GM23338 (cell line): Measurements from ENCODE around the gene SLC16A6. TPM values are rescaled to one million over a fixed set of nuclear protein-coding genes. Genes with fewer than 3 reads are reported as not detected.
"Not testable (repeated sequence)": the region's sequence is repeated elsewhere in the genome, so short reads cannot be mapped to it uniquely, and the experiment has no call there.

Experiments used
- ATAC-seq: fragments of 200-7000 bp; cut with Tn5 transposase; 3 replicates; pipeline ENCODE4 v1.9.1; 2020
- DNase-seq: peaks from one replicate; pipeline ENCODE4 v3.0.0-alpha.2; 2015; ENCODE audit warnings: low spot score
- H2AFZ ChIP-seq: fragments of 200-600 bp; sonication (generic); 2 replicates; pipeline ENCODE4 v1.8.0; 2016; ENCODE audit warnings: antibody characterized with exemption, mild to moderate bottlenecking, moderate library complexity
- H3F3A ChIP-seq: fragments of 200-600 bp; sonication (generic); replicated peaks from 2 replicates; pipeline ENCODE4 v1.8.0; 2017; ENCODE audit warnings: antibody characterized with exemption, mixed run types, low read depth
- H3K27ac ChIP-seq: fragments of 200-600 bp; sonication (generic); 2 replicates; pipeline ENCODE4 v1.6.1; 2016; ENCODE audit warnings: low read depth
- H3K27me3 ChIP-seq: fragments of 200-600 bp; sonication (generic); 2 replicates; pipeline ENCODE4 v1.8.0; 2016; ENCODE audit warnings: mild to moderate bottlenecking, mixed run types, moderate library complexity; ENCODE audit not compliant: insufficient read depth
- H3K36me3 ChIP-seq: fragments of 200-600 bp; sonication (generic); 2 replicates; pipeline ENCODE4 v1.8.0; 2016; ENCODE audit warnings: mild to moderate bottlenecking; ENCODE audit not compliant: insufficient read depth
- H3K4me1 ChIP-seq: fragments of 200-600 bp; sonication (generic); 2 replicates; pipeline ENCODE4 v1.8.0; 2016; ENCODE audit warnings: mild to moderate bottlenecking, moderate library complexity; ENCODE audit not compliant: insufficient read depth
- H3K4me2 ChIP-seq: fragments of 200-600 bp; sonication (generic); 2 replicates; pipeline ENCODE4 v1.7.1; 2017; ENCODE audit warnings: mixed run types
- H3K4me3 ChIP-seq: fragments of 200-600 bp; sonication (generic); 2 replicates; pipeline ENCODE4 v1.6.1; 2016; ENCODE audit warnings: mixed run types
- H3K79me2 ChIP-seq: fragments of 200-600 bp; sonication (generic); replicated peaks from 2 replicates; pipeline ENCODE4 v1.8.0; 2017; ENCODE audit warnings: mild to moderate bottlenecking; ENCODE audit not compliant: insufficient read depth
- H3K9me2 ChIP-seq: fragments of 200-600 bp; sonication (generic); 2 replicates; pipeline ENCODE4 v1.8.0; 2017; ENCODE audit not compliant: insufficient read depth
- H4K20me1 ChIP-seq: fragments of 200-600 bp; sonication (generic); replicated peaks from 2 replicates; pipeline ENCODE4 v1.8.0; 2017; ENCODE audit warnings: mild to moderate bottlenecking; ENCODE audit not compliant: insufficient read depth
- H3K27ac Mint-ChIP-seq: 2 replicates; pipeline ENCODE4 v1.8.0; 2020; ENCODE audit warnings: inconsistent platforms, mild to moderate bottlenecking, moderate library complexity, mixed read lengths
- H3K27me3 Mint-ChIP-seq: 3 replicates; pipeline ENCODE4 v1.8.0; 2022; ENCODE audit warnings: low read depth, mild to moderate bottlenecking, moderate library complexity, mixed read lengths, inconsistent platforms; ENCODE audit not compliant: insufficient read depth, poor library complexity
- H3K36me3 Mint-ChIP-seq: 3 replicates; pipeline ENCODE4 v1.8.0; 2021; ENCODE audit warnings: low read depth, mild to moderate bottlenecking, inconsistent platforms, moderate library complexity, mixed read lengths
- H3K4me1 Mint-ChIP-seq: 3 replicates; pipeline ENCODE4 v1.8.0; 2020; ENCODE audit warnings: mild to moderate bottlenecking, inconsistent platforms, mixed read lengths
- H3K4me3 Mint-ChIP-seq: 3 replicates; pipeline ENCODE4 v1.8.0; 2021; ENCODE audit warnings: moderate library complexity, mild to moderate bottlenecking, inconsistent platforms, mixed read lengths
- H3K9me3 Mint-ChIP-seq: 3 replicates; pipeline ENCODE4 v1.8.0; 2020; ENCODE audit warnings: moderate library complexity, mild to moderate bottlenecking, inconsistent platforms, mixed read lengths
- CREB1 ChIP-seq: fragments of 250-450 bp; sonication (Bioruptor Pico); IDR thresholded peaks from 2 replicates; pipeline ENCODE4 v1.5.0; 2020; ENCODE audit warnings: low read depth, mild to moderate bottlenecking, moderate library complexity
- CTCF ChIP-seq, 2 experiments: fragments of 200-600 bp in 1 of 2; sonication (generic) in 1 of 2; conservative IDR thresholded peaks; 2 replicates each; pipeline versions ENCODE4 v1.5.1 to v1.6.1; 2016 to 2017; ENCODE audit warnings: antibody characterized with exemption in 2 of 2, low read depth in 2 of 2, mild to moderate bottlenecking in 2 of 2, moderate library complexity in 1 of 2
- ETS1 ChIP-seq: IDR thresholded peaks from 2 replicates; pipeline ENCODE4 v1.6.1; 2016; ENCODE audit warnings: antibody characterized with exemption
- EZH2 ChIP-seq: fragments of 200-600 bp; sonication (generic); IDR thresholded peaks from one replicate; pipeline ENCODE4 v1.8.0; 2017; ENCODE audit warnings: antibody characterized with exemption, mild to moderate bottlenecking, low read depth; ENCODE audit not compliant: unreplicated experiment
- JUNB ChIP-seq: IDR thresholded peaks from one replicate; pipeline ENCODE4 v1.6.1; 2016; ENCODE audit warnings: antibody characterized with exemption; ENCODE audit not compliant: unreplicated experiment
- NANOG ChIP-seq: IDR thresholded peaks from 2 replicates; pipeline ENCODE4 v1.6.1; 2016; ENCODE audit warnings: antibody characterized with exemption, borderline replicate concordance
- STAT1 ChIP-seq: IDR thresholded peaks from one replicate; pipeline ENCODE4 v1.6.1; 2016; ENCODE audit warnings: antibody characterized with exemption; ENCODE audit not compliant: unreplicated experiment
- polyA plus RNA-seq: library from polyadenylated mRNA; unstranded; fragments of >200 nt; fragmentation: Nextera tagmentation; extraction: Ambion mirVana; gene quantifications from 2 replicates; pipeline ENCODE4 v1.2.1, GENCODE V29; 2016
- total RNA-seq: library from RNA; depleted of rRNA; stranded (reverse); fragments of >200 nt; shearing (Covaris generic); gene quantifications from 2 replicates; pipeline ENCODE4 v1.2.3, GENCODE V29; 2014

SLC16A6 gene
- total and polyA plus RNA-seq, 2 experiments from 2014 or later = not detected

GRCh38 chr17:68334393-68334792, 43.5 kb upstream of the SLC16A6 start:
- H3F3A ChIP-seq = no peaks in the 10 kb centered on the region
- no peak overlapping the region for H3K27ac ChIP-seq
- no peaks in the 10 kb centered on the region; the same call in none of the 2 replicates for H3K36me3 ChIP-seq
- no peaks in the 10 kb centered on the region for H3K4me1 ChIP-seq
- no peaks in the 10 kb centered on the region for H3K79me2 ChIP-seq
- H3K4me2 ChIP-seq = no peak overlapping the region
- no peaks in the 10 kb centered on the region for H3K27me3 ChIP-seq
- DNase-seq (no peak), ATAC-seq (no peak)
- H3K4me3 Mint-ChIP-seq = no peak overlapping the region
- H3K9me2 ChIP-seq = no peaks in the 10 kb centered on the region
- peaks cover 36% of the 10 kb centered on the region for H3K9me3 Mint-ChIP-seq
- peaks cover 3% of the 10 kb centered on the region; the same call in 2 of the 3 replicates for H3K4me1 Mint-ChIP-seq
- no peak overlapping the region for H3K27ac Mint-ChIP-seq
- H3K36me3 Mint-ChIP-seq = peaks cover 22% of the 10 kb centered on the region
- H3K4me3 ChIP-seq = no peak overlapping the region
- peaks cover 3% of the 10 kb centered on the region for H3K27me3 Mint-ChIP-seq
- no peaks in the 10 kb centered on the region for H4K20me1 ChIP-seq
- no peak for TF ChIP-seq CTCF (conservative IDR thresholded peaks at IDR 0.05; ENCODE audit: low read depth in 2 of 2)
- no peak for TF ChIP-seq STAT1
- no peak overlapping the region for H2AFZ ChIP-seq

DNA sequence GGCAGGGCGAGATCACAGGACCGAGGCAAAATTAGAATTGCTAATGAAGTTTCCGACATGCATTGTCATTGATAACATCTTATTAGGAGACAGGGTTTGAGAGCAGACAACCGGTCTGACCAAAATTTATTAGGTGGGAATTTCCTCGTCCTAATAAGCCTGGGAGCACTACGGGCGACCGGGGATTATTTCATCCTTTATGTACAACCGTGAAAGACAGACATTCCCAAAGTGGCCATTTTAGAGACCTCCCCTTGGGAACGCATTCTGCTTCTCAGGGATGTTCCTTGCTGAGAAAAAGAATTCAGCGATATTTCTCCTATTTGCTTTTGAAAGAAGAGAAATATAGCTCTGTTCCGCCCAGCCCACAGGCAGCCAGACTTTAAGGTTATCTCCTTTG, 41.0 kb upstream of the SLC16A6 start:
- not testable (repeated sequence) for H3K4me3 ChIP-seq, H3K27me3 Mint-ChIP-seq, H2AFZ ChIP-seq, H4K20me1 ChIP-seq, H3K4me3 Mint-ChIP-seq, H3K36me3 ChIP-seq, ATAC-seq, H3F3A ChIP-seq, H3K79me2 ChIP-seq, H3K27ac Mint-ChIP-seq, H3K27me3 ChIP-seq, H3K9me2 ChIP-seq, H3K4me1 ChIP-seq, H3K4me1 Mint-ChIP-seq, H3K27ac ChIP-seq, H3K4me2 ChIP-seq
- DNase-seq = peak; percentile 49
- peaks cover 24% of the 10 kb centered on the region for H3K36me3 Mint-ChIP-seq
- peaks cover 37% of the 10 kb centered on the region for H3K9me3 Mint-ChIP-seq

- H4K20me1 ChIP-seq = no peaks in the 10 kb centered on the region
- no peak overlapping the region for H3K4me3 ChIP-seq
- DNase-seq = no peak
- Mint-ChIP-seq H3K9me3 (peaks cover 35% of the 10 kb centered on the region), H3K36me3 (peaks cover 28% of the 10 kb centered on the region), H3K4me1 (peaks cover 3% of the 10 kb centered on the region; the same call in 1 of the 3 replicates), H3K27ac (no peak overlapping the region), H3K4me3 (no peak overlapping the region), H3K27me3 (peaks cover 3% of the 10 kb centered on the region)
- H3K4me2 ChIP-seq = no peak overlapping the region
- H3K27me3 ChIP-seq = no peaks in the 10 kb centered on the region
- H3K9me2 ChIP-seq = no peaks in the 10 kb centered on the region
- TF ChIP-seq EZH2 (no peak), NANOG (no peak), ETS1 (no peak), JUNB (no peak), CREB1 (CRISPR knock-in tag) (no peak)
- H3F3A ChIP-seq = no peaks in the 10 kb centered on the region
- H2AFZ ChIP-seq = no peak overlapping the region
- no peak overlapping the region for H3K27ac ChIP-seq
- H3K36me3 ChIP-seq = no peaks in the 10 kb centered on the region; the same call in none of the 2 replicates
- H3K4me1 ChIP-seq = no peaks in the 10 kb centered on the region
- H3K79me2 ChIP-seq = no peaks in the 10 kb centered on the region
- no peak for ATAC-seq
Observed at GRCh38 chr17:68329331-68329730, 38.4 kb upstream of the SLC16A6 start.
